Measurements from ENCODE around the gene ABL2.
"Not testable (repeated sequence)": the region's sequence is repeated elsewhere in the genome, so short reads cannot be mapped to it uniquely, and the experiment has no call there.

Gene ABL2

GRCh38 chr1:179168536-179168935 lies 60.9 kb downstream of the ABL2 start:
- DNase-seq: no peak

GRCh38 chr1:179167955-179168354 lies 61.5 kb downstream of the ABL2 start:
- no peak for DNase-seq

- no peak for DNase-seq
These were observed 62.1 kb downstream of the ABL2 start for GRCh38 chr1:179167418-179167777.

DNA sequence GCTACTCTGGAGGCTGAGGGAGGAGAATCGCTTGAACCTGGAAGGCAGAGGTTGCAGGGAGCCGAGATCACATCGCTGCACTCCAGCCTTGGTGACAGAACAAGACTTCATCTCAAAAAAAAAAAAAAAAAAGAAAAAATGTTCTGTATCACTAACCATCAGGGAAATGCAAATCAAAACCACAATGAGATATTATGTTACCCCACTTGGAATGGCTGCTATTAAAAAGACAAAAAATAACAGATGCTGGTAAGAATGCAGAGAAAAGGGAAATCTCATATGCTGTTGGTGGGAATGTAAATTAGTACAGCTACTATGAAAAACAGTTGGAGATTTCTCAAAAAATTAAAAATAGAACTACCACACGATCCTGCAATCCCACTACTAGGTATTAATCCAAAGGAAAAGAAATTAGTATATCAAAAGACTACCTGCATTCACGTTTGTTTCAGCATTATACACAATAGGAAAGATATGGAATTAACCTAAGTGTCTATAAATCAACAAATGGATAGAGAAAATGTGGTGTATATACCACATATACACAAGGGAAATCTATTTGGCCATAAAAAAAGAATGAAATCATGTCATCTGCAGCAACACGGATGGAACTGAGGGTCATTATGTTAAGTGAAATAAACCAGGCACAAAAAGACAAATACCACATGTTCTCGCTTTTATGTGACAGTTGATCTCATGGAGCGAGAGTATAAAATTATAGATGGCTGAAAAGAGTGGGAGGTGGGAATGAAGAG lies 62.6 kb downstream of the ABL2 start:
- DNase-seq: no peak

GRCh38 chr1:179164494-179164893 lies 65.0 kb downstream of the ABL2 start:
- no peak for DNase-seq

DNA sequence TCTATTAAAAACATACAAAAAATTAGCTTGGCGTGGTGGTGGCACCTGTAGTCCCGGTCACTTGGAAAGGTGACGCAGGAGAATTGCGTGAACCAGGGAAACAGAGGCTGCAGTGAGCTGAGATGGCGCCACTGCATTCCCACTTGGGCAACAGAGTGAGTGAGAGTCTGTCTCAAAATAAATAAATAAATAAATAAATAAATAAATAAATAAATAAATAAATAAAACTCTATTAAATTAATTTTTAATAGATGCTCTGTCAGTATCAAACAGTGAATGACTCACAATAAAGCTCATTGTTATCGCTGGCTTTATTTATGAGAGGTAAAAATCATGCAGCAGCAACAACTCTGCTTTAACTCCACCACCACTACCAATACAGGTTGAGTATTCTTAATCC lies 72.8 kb downstream of the ABL2 start:
- DNase-seq: no peak

- DNase-seq: no peak
These were observed 73.5 kb downstream of the ABL2 start for GRCh38 chr1:179156026-179156425.

DNA sequence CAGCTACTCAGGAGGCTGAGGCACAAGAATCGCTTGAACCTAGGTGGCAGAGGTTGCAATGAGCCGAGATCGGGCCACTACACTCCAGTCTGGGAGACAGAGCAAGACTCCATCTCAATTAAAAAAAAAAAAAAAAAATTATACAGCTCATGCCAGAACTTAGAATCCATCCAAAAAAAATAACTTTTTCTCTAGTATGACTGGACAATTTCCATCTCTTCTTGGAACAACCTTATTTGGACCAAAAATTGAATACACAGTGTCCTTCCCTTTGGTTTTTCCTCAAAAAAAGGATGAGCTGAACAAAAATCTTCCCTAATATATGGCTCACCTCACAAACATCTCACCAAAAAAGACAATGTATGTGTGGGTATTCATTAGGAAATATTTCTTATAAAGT lies 73.9 kb downstream of the ABL2 start:
- no peak for DNase-seq

DNA sequence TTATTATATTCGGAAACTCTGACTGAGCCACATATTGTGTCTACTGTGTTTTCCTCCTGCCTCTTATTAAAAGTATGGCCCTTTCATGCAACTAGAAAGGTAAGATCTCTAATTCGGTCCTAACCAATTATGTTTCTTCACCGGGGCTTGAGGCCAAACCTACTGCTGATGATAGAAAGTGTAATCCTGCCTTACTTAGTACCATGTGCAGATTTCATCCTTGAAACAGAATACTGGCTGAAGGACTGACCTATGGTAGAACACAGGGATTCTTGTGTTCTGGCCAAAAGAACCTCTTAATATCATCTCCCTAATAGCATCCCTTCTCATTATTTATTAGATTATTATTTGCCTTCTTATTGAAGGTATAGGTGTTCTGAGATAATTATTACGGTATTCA lies 75.0 kb downstream of the ABL2 start:
- no peak for DNase-seq

DNA sequence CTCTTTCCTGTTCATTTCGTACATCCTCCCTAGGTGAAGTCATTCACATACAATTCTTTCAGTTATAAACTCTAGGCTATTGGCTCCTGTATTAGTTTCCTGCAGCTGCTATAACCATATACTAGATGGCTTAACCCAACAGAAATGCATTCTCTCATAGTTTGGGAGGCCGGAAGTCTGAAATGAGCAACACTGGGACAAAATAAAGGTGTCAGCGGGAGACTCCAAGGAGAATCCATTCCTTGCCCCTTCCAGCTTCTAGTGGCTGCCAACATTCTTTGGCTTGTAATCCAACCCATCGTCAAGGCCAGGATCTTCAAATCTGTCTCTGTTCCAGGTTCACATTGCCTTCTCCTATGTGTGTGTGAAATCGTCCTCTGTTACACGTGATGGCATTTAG lies 76.3 kb downstream of the ABL2 start:
- no peak for DNase-seq

- DNase-seq: no peak
These were observed 77.4 kb downstream of the ABL2 start for GRCh38 chr1:179151908-179152682.

DNA sequence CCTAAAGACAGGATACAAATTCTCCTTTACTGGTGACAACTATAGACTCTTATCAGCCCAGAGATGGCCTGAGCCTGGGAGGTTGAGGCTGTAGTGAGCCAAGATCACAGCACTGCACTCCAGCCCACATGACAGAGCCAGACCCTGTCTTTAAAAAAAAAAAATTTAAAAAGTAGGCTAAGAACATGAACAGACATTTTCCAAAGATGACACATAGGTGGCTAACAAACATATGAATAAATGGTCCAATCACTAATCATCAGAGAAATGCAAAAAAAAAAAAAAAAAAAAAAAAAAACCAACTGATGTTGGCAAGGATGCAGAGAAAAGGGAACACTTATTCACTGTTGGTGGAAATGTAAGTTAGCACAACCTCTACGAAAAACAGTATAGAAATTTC lies 82.6 kb downstream of the ABL2 start:
- DNase-seq: no peak

- DNase-seq: no peak
These were observed 83.0 kb downstream of the ABL2 start for GRCh38 chr1:179146476-179146875.

- DNase-seq: no peak
These were observed 84.0 kb downstream of the ABL2 start for GRCh38 chr1:179145521-179145920.

DNA sequence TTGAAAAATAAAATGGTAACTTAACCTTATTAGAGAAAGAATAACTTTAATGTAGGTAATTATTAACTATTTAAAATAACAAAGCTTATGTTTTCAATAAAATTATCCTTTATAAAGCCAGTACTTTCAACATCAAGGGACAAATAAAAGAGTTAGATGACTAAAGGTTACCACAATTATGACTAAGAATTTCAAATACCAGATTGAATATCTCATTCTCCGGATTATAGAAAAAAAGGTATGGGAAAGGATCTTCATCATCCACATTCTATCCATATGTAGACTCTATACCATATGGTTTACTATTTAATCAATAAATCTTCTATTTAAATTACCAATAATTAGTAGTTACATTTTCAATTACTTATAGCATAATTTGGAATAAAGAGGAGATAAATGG lies 84.9 kb downstream of the ABL2 start:
- DNase-seq: no peak

- no peak for DNase-seq
These were observed 86.2 kb downstream of the ABL2 start for GRCh38 chr1:179143322-179143721.

GRCh38 chr1:179142889-179143299 lies 86.6 kb downstream of the ABL2 start:
- no peak for DNase-seq

GRCh38 chr1:179141592-179142251 lies 87.8 kb downstream of the ABL2 start:
- DNase-seq: no peak

DNA sequence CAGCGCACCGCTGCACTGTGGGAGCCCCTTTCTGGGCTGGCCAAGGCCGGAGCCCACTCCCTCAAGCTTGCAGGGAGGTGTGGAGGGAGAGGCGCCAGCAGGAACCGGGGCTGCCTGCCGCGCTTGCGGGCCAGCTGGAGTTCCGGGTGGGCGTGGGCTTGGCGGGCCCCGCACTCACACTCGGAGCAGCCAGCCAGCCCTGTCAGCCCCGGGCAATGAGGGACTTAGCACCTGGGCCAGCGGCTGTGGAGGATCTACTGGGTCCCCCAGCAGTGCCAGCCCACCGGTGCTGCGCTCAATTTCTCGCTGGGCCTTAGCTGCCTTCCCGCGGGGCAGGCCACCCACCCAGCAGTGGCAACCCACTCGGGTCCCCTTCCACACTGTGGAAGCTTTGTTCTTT lies 90.7 kb downstream of the ABL2 start:
- not testable (repeated sequence) for DNase-seq

GRCh38 chr1:179137617-179138255 lies 91.7 kb downstream of the ABL2 start:
- no peak for DNase-seq

DNA sequence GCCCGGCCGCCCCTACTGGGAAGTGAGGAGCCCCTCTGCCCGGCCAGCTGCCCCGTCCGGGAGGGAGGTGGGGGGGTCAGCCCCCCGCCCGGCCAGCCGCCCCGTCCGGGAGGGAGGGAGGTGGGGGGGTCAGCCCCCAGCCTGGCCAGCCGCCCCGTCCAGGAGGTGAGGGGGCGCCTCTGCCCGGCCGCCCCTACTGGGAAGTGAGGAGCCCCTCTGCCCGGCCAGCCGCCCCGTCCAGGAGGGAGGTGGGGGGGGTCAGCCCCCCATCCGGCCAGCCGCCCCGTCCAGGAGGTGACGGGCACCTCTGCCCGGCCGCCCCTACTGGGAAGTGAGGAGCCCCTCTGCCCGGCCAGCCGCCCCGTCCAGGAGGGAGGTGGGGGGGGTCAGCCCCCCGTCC lies 93.8 kb downstream of the ABL2 start:
- not testable (repeated sequence) for DNase-seq

- DNase-seq: not testable (repeated sequence)
These were observed 94.3 kb downstream of the ABL2 start for GRCh38 chr1:179135168-179135567.

GRCh38 chr1:179129702-179130473 lies 99.6 kb downstream of the ABL2 start:
- no peak for DNase-seq
